PC-3 (cell line): ENCODE results near the gene PTPRE. TPM values are rescaled to one million over a fixed set of nuclear protein-coding genes. Genes with fewer than 3 reads are reported as not detected.

ENCODE experiments used
- ATAC-seq: fragments of 200-7000 bp; cut with Tn5 transposase; 2 replicates; pipeline ENCODE4 v1.9.1; 2020; ENCODE audit warnings: mild to moderate bottlenecking, moderate library complexity
- BruUV-seq: library from RNA; stranded (reverse); fragments of 400-500 nt; replicated peaks from 2 replicates; lab custom pipeline; 2021; lab: Mats Ljungman, UMichigan
- CTCF ChIA-PET: fragments of 300-600 bp; sonication (Branson Sonifier 250); formaldehyde crosslinking; loops from one replicate; lab custom pipeline; 2022; ENCODE audit warnings: antibody characterized with exemption; lab: Charles Lee
- POLR2A ChIA-PET: fragments of 300-600 bp; sonication (Branson Sonifier 250); formaldehyde crosslinking; loops from one replicate; lab custom pipeline; 2022; ENCODE audit warnings: antibody characterized with exemption; ENCODE audit not compliant: unreplicated experiment; lab: Charles Lee
- DNase-seq: peaks from one replicate; pipeline ENCODE4 v3.0.0-alpha.2; 2015
- H2AFZ ChIP-seq: fragments of 300-600 bp; sonication (generic); 2 replicates; pipeline ENCODE4 v1.6.0; 2016; ENCODE audit warnings: antibody characterized with exemption, low read length
- H3F3A ChIP-seq: fragments of 300-600 bp; sonication (generic); one replicate; pipeline ENCODE4 v1.6.0; 2017; ENCODE audit warnings: antibody characterized with exemption, low read length, control low read depth, mild to moderate bottlenecking; ENCODE audit not compliant: unreplicated experiment
- H3K27ac ChIP-seq: fragments of 300-600 bp; sonication (generic); 2 replicates; pipeline ENCODE4 v1.5.1; 2016; ENCODE audit warnings: mild to moderate bottlenecking, low read length
- H3K27me3 ChIP-seq: fragments of 300-600 bp; sonication (generic); 2 replicates; pipeline ENCODE4 v1.6.1; 2016; ENCODE audit warnings: low read length, mixed read lengths
- H3K36me3 ChIP-seq: fragments of 300-600 bp; sonication (generic); 2 replicates; pipeline ENCODE4 v1.6.1; 2016; ENCODE audit warnings: low read depth, mixed run types, low read length, mixed read lengths
- H3K4me1 ChIP-seq: fragments of 300-600 bp; sonication (generic); 2 replicates; pipeline ENCODE4 v1.5.1; 2016; ENCODE audit warnings: low read length; ENCODE audit not compliant: insufficient read depth
- H3K4me2 ChIP-seq: fragments of 300-600 bp; sonication (generic); 2 replicates; pipeline ENCODE4 v1.6.0; 2016; ENCODE audit warnings: low read length
- H3K4me3 ChIP-seq: fragments of 300-600 bp; sonication (generic); 2 replicates; pipeline ENCODE4 v1.5.1; 2016; ENCODE audit warnings: mild to moderate bottlenecking, low read length, mixed read lengths
- H3K79me2 ChIP-seq: fragments of 300-600 bp; sonication (generic); 2 replicates; pipeline ENCODE4 v1.6.1; 2017; ENCODE audit warnings: low read length, mixed read lengths
- H3K9ac ChIP-seq: fragments of 300-600 bp; sonication (generic); 2 replicates; pipeline ENCODE4 v1.6.0; 2016; ENCODE audit warnings: mild to moderate bottlenecking, low read length
- H3K9me2 ChIP-seq: fragments of 300-600 bp; sonication (generic); replicated peaks from 2 replicates; pipeline ENCODE4 v1.6.1; 2016; ENCODE audit warnings: mixed run types, low read length, mixed read lengths
- H3K9me3 ChIP-seq: fragments of 300-600 bp; sonication (generic); 2 replicates; pipeline ENCODE4 v1.6.1; 2016; ENCODE audit warnings: low read length, mixed read lengths
- H4K20me1 ChIP-seq: fragments of 300-600 bp; sonication (generic); 2 replicates; pipeline ENCODE4 v1.6.1; 2016; ENCODE audit warnings: low read length, mixed read lengths
- EZH2 ChIP-seq: fragments of 300-600 bp; sonication (generic); IDR thresholded peaks from one replicate; pipeline ENCODE4 v1.6.1; 2017; ENCODE audit warnings: antibody characterized with exemption, mild to moderate bottlenecking, low read length; ENCODE audit not compliant: unreplicated experiment
- EZH2phosphoT487 ChIP-seq: fragments of 300-600 bp; sonication (generic); IDR thresholded peaks from 2 replicates; pipeline ENCODE4 v1.6.1; 2018; ENCODE audit warnings: mild to moderate bottlenecking, antibody characterized with exemption, low read length, borderline replicate concordance
- intact Hi-C: fragments of 100-400 bp; cut with micrococcal nuclease; formaldehyde crosslinking; loops from 2 replicates; pipeline ENCODE4 v1.9.0; 2023
- total RNA-seq: library from RNA; depleted of rRNA; stranded (reverse); fragments of >200 nt; gene quantifications from 2 replicates; pipeline ENCODE4 v1.2.3, GENCODE V29; 2014
- TF ChIP-seq, protein P1 (sequence below): fragments of 300-600 bp; sonication (generic); conservative IDR thresholded peaks from 2 replicates; pipeline ENCODE4 v1.5.1; 2017; ENCODE audit warnings: antibody characterized with exemption, low read depth, mild to moderate bottlenecking, low read length

Gene PTPRE
- total RNA-seq, 1 experiment from 2014 or later: 3.1 TPM

DNA sequence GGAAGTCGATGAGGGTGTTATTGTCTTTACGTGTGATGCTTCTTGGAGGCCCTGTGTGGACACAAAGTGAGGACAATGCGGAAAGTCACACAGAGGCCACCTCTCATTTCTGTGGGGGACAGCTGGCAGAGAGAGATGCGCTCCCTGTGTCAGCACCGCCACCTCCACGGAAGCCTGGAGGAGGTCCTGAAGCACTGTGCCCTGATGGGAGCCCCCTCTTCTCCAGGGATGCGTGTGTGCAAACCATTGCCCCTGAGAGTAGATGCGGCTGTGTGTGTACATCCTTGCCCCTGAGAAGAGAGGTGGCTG, 2.0 kb downstream of the PTPRE start:
- peaks cover 25% of the 10 kb centered on the region for H3K4me1 ChIP-seq
- DNase-seq: no peak
- peak overlapping the region; percentile 56 for H3K27ac ChIP-seq
- POLR2A ChIA-PET: no interaction called here
- intact Hi-C loops: no loop called here
- no peaks in the 10 kb centered on the region for H3F3A ChIP-seq
- no peak overlapping the region for H2AFZ ChIP-seq
- H3K4me3 ChIP-seq: no peak overlapping the region
- no peaks in the 10 kb centered on the region for H3K27me3 ChIP-seq
- no peaks in the 10 kb centered on the region for H3K79me2 ChIP-seq
- no peaks in the 10 kb centered on the region for H4K20me1 ChIP-seq
- CTCF ChIA-PET: no interaction called here
- H3K9me3 ChIP-seq: no peaks in the 10 kb centered on the region
- no peaks in the 10 kb centered on the region for H3K9me2 ChIP-seq
- no peak for ATAC-seq
- H3K4me2 ChIP-seq: 0 out of 2 replicates have a peak overlapping the region, but pooled peaks have one; percentile 78
- BruUV-seq: no TSS peak
- no peaks in the 10 kb centered on the region for H3K36me3 ChIP-seq
- H3K9ac ChIP-seq: no peak overlapping the region
- TF ChIP-seq, protein P1, sequence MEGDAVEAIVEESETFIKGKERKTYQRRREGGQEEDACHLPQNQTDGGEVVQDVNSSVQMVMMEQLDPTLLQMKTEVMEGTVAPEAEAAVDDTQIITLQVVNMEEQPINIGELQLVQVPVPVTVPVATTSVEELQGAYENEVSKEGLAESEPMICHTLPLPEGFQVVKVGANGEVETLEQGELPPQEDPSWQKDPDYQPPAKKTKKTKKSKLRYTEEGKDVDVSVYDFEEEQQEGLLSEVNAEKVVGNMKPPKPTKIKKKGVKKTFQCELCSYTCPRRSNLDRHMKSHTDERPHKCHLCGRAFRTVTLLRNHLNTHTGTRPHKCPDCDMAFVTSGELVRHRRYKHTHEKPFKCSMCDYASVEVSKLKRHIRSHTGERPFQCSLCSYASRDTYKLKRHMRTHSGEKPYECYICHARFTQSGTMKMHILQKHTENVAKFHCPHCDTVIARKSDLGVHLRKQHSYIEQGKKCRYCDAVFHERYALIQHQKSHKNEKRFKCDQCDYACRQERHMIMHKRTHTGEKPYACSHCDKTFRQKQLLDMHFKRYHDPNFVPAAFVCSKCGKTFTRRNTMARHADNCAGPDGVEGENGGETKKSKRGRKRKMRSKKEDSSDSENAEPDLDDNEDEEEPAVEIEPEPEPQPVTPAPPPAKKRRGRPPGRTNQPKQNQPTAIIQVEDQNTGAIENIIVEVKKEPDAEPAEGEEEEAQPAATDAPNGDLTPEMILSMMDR: no peak
- no peak for TF ChIP-seq EZH2
- no peak for TF ChIP-seq EZH2phosphoT487

DNA sequence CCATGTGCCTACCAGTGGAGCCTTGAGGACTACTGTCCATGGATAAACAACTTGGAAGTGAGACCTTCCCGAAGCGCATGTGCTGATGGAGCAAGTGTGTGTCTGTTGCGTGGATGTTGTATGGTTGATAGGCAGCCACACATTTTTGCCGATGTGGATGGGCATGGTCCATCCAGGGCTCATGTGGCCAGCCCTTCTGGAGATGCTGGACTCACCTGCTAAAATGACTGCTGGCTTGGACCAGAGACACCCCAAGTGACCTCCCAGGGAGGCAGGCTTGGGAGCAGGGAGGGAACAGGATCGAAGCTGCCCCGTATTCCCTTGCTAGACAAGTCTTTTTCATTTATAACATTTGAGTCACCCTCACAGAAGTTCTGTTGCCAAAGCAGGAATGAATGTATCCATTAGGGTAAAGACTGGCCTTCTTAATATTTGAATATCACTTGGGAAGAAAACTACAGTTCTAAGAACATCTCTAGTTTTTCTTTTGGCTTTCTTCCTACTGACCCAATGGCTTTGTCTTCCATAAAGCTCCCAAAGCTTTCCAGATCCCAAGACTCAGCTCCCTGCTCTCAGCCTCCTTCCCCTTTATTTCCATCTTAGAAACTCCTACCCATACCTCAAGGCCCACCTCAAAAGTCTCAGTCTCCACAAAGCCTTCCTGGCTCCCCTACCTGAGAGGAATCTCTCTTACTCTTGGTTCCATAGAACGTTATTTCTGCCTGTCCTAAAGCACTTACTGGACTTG, 3.0 kb downstream of the PTPRE start:
- Histone ChIP-seq H3F3A (no peaks in the 10 kb centered on the region), H3K27me3 (no peaks in the 10 kb centered on the region), H3K4me2 (no peak overlapping the region), H3K36me3 (no peaks in the 10 kb centered on the region), H3K79me2 (no peaks in the 10 kb centered on the region), H4K20me1 (no peaks in the 10 kb centered on the region), H3K4me1 (peaks cover 25% of the 10 kb centered on the region), H3K9me3 (no peaks in the 10 kb centered on the region), H3K9me2 (no peaks in the 10 kb centered on the region), H3K27ac (no peak overlapping the region), H3K9ac (no peak overlapping the region), H2AFZ (no peak overlapping the region), H3K4me3 (no peak overlapping the region)
- TF ChIP-seq EZH2phosphoT487 (no peak), EZH2 (no peak)
- TF ChIP-seq, protein P1: no peak
- ChIA-PET CTCF (no interaction called here), POLR2A (no interaction called here)
- BruUV-seq: no TSS peak
- DNase-seq (no peak), ATAC-seq (no peak)
- intact Hi-C loops: no loop called here

DNA sequence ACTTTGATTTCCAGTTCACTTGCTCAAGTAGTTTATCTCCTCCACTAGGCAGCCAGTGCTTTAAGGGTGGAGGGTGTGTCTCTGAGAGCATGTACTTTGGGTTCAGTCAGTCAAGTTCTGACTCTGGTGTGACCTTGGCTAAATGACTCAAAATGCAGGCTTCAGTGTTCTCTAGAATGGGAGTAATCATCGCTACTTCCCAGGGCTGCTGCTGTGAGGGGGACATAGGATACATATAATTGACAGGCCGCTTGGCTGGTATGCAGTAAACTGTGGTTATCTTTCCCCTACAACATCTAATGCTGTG, 3.5 kb downstream of the PTPRE start:
- CTCF ChIA-PET: no interaction called here
- Histone ChIP-seq H3K9me3 (no peaks in the 10 kb centered on the region), H3K36me3 (no peaks in the 10 kb centered on the region), H3K4me3 (no peak overlapping the region), H3K27ac (no peak overlapping the region), H3K9ac (no peak overlapping the region), H3K9me2 (no peaks in the 10 kb centered on the region), H2AFZ (no peak overlapping the region), H3K79me2 (no peaks in the 10 kb centered on the region), H3F3A (no peaks in the 10 kb centered on the region), H3K4me1 (peaks cover 25% of the 10 kb centered on the region), H3K4me2 (no peak overlapping the region), H4K20me1 (no peaks in the 10 kb centered on the region), H3K27me3 (no peaks in the 10 kb centered on the region)
- ATAC-seq: no peak
- POLR2A ChIA-PET: no interaction called here
- intact Hi-C loops: no loop called here
- no peak for DNase-seq
- no peak for TF ChIP-seq EZH2phosphoT487
- TF ChIP-seq EZH2: no peak
- TF ChIP-seq, protein P1: no peak
- BruUV-seq: no TSS peak
